DMS53 (cell line): ENCODE measurements around the gene GRAMD4.

Experiments
- DNase-seq: peaks from one replicate; lab custom pipeline; 2025; lab: John Stamatoyannopoulos, UW

GRAMD4 gene

GRCh38 chr22:46582281-46582933 is 37.8 kb upstream of the GRAMD4 start:
- DNase-seq = peak; percentile 71

- DNase-seq = no peak
Measured at GRCh38 chr22:46583571-46583970, 36.6 kb upstream of the GRAMD4 start.

- no peak for DNase-seq
Measured at GRCh38 chr22:46584081-46584921, 35.9 kb upstream of the GRAMD4 start.

- no peak for DNase-seq
Measured at GRCh38 chr22:46585340-46586122, 34.7 kb upstream of the GRAMD4 start.

GRCh38 chr22:46586123-46586519 is 34.1 kb upstream of the GRAMD4 start:
- DNase-seq = no peak

- DNase-seq = no peak
Measured at GRCh38 chr22:46586531-46587011, 33.6 kb upstream of the GRAMD4 start.

GRCh38 chr22:46587061-46587460 is 33.1 kb upstream of the GRAMD4 start:
- DNase-seq = no peak

- no peak for DNase-seq
Measured at GRCh38 chr22:46587492-46588278, 32.5 kb upstream of the GRAMD4 start.

- no peak for DNase-seq
Measured at GRCh38 chr22:46588279-46589140, 31.7 kb upstream of the GRAMD4 start.

- no peak for DNase-seq
Measured at GRCh38 chr22:46589141-46589748, 30.9 kb upstream of the GRAMD4 start.

GRCh38 chr22:46589871-46590271 is 30.3 kb upstream of the GRAMD4 start:
- DNase-seq = no peak

- no peak for DNase-seq
Measured at GRCh38 chr22:46590334-46590733, 29.9 kb upstream of the GRAMD4 start.

GRCh38 chr22:46591930-46592329 is 28.3 kb upstream of the GRAMD4 start:
- no peak for DNase-seq

GRCh38 chr22:46592390-46592872 is 27.8 kb upstream of the GRAMD4 start:
- DNase-seq = no peak

GRCh38 chr22:46593211-46593681 is 26.9 kb upstream of the GRAMD4 start:
- DNase-seq = no peak

GRCh38 chr22:46593996-46594946 is 25.9 kb upstream of the GRAMD4 start:
- DNase-seq = no peak

- no peak for DNase-seq
Measured at GRCh38 chr22:46594947-46595298, 25.3 kb upstream of the GRAMD4 start.

GRCh38 chr22:46595545-46595944 is 24.6 kb upstream of the GRAMD4 start:
- no peak for DNase-seq

GRCh38 chr22:46596032-46596441 is 24.1 kb upstream of the GRAMD4 start:
- no peak for DNase-seq
